ENCODE results near the gene BCL2L14. TPM values are rescaled to one million over a fixed set of nuclear protein-coding genes. Genes with fewer than 3 reads are reported as not detected.

The BCL2L14 gene
- polyA plus RNA-seq, 1 donor (not counting 4 experiments of a cell fraction or from before 2014, with no cell fraction given), result not detected

GRCh38 chr12:12115514-12115913 lies 44.8 kb downstream of the BCL2L14 start:
- no peak overlapping the region for H3K4me3 ChIP-seq (ENCODE audit: control insufficient read depth in 2 of 3, extremely low read depth in 1 of 3, insufficient read depth in 2 of 3, low read depth in 1 of 3, low read length in 3 of 3)
- no peak for FAIRE-seq

GRCh38 chr12:12116677-12117076 lies 45.9 kb downstream of the BCL2L14 start:
- H3K79me2 ChIP-seq (ENCODE audit: control insufficient read depth, insufficient read depth, low read length), result no peaks in the 10 kb centered on the region
- FAIRE-seq, result no peak
- H3K9me1 ChIP-seq (ENCODE audit: control insufficient read depth, extremely low read depth, insufficient read depth, low read length), result no peaks in the 10 kb centered on the region
- H3K27ac ChIP-seq (ENCODE audit: control insufficient read depth, insufficient read depth, low read length), result no peak overlapping the region
- H2AFZ ChIP-seq (ENCODE audit: control insufficient read depth, low read length), result no peak overlapping the region
- no peak for DNase-seq (ENCODE audit: low read depth, low spot score)
- TF ChIP-seq CTCF (optimal IDR thresholded peaks at IDR 0.05 in 1 of 3, IDR thresholded peaks at IDR 0.05 in 1 of 3, conservative IDR thresholded peaks at IDR 0.05 in 1 of 3; ENCODE audit: extremely low read depth in 1 of 3, insufficient read depth in 2 of 3, low read length in 3 of 3) (no peak), EZH2 (IDR thresholded peaks at IDR 0.05; ENCODE audit: low read length) (no peak)
- H3K9ac ChIP-seq (ENCODE audit: control insufficient read depth, extremely low read depth, insufficient read depth, low read length), result no peak overlapping the region
- dilution Hi-C loops (cut with MboI; ENCODE audit: extremely low pct_ligation_motif_present, low sequenced_read_pairs), result no loop called here
- no peaks in the 10 kb centered on the region for H4K20me1 ChIP-seq (ENCODE audit: control insufficient read depth, extremely low read depth, insufficient read depth, low read length)
- H3K4me1 ChIP-seq (ENCODE audit: control insufficient read depth, extremely low read depth, insufficient read depth, low read length), result no peaks in the 10 kb centered on the region
- no peaks in the 10 kb centered on the region for H3K27me3 ChIP-seq (ENCODE audit: control insufficient read depth, extremely low read depth, insufficient read depth, low read length)
- no peak overlapping the region for H3K4me3 ChIP-seq (ENCODE audit: control insufficient read depth in 2 of 3, extremely low read depth in 1 of 3, insufficient read depth in 2 of 3, low read depth in 1 of 3, low read length in 3 of 3)
- H3K9me3 ChIP-seq (ENCODE audit: control insufficient read depth, low read depth, low read length), result no peaks in the 10 kb centered on the region
- H3K36me3 ChIP-seq (ENCODE audit: control insufficient read depth in 2 of 2, extremely low read depth in 1 of 2, insufficient read depth in 2 of 2, low read length in 2 of 2), result peaks cover 4 to 5% of the 10 kb centered on the region in 2 experiments
- no peak overlapping the region for H3K4me2 ChIP-seq (ENCODE audit: control insufficient read depth, extremely low read depth, insufficient read depth, low read depth, low read length)

More at GRCh38 chr12:12115514-12115913, 44.8 kb downstream of the BCL2L14 start:
- no peaks in the 10 kb centered on the region for H3K9me1 ChIP-seq (ENCODE audit: control insufficient read depth, extremely low read depth, insufficient read depth, low read length)
- H2AFZ ChIP-seq (ENCODE audit: control insufficient read depth, low read length), result no peak overlapping the region
- peaks cover 3% of the 10 kb centered on the region in 2 experiments for H3K36me3 ChIP-seq (ENCODE audit: control insufficient read depth in 2 of 2, extremely low read depth in 1 of 2, insufficient read depth in 2 of 2, low read length in 2 of 2)
- no peak overlapping the region for H3K27ac ChIP-seq (ENCODE audit: control insufficient read depth, insufficient read depth, low read length)
- H3K27me3 ChIP-seq (ENCODE audit: control insufficient read depth, extremely low read depth, insufficient read depth, low read length), result no peaks in the 10 kb centered on the region
- H3K4me1 ChIP-seq (ENCODE audit: control insufficient read depth, extremely low read depth, insufficient read depth, low read length), result no peaks in the 10 kb centered on the region
- no peaks in the 10 kb centered on the region for H4K20me1 ChIP-seq (ENCODE audit: control insufficient read depth, extremely low read depth, insufficient read depth, low read length)
- TF ChIP-seq EZH2 (IDR thresholded peaks at IDR 0.05; ENCODE audit: low read length) (no peak), CTCF (optimal IDR thresholded peaks at IDR 0.05 in 1 of 3, IDR thresholded peaks at IDR 0.05 in 1 of 3, conservative IDR thresholded peaks at IDR 0.05 in 1 of 3; ENCODE audit: extremely low read depth in 1 of 3, insufficient read depth in 2 of 3, low read length in 3 of 3) (no peak)
- DNase-seq (ENCODE audit: low read depth, low spot score), result no peak
- H3K4me2 ChIP-seq (ENCODE audit: control insufficient read depth, extremely low read depth, insufficient read depth, low read depth, low read length), result no peak overlapping the region
- dilution Hi-C loops (cut with MboI; ENCODE audit: extremely low pct_ligation_motif_present, low sequenced_read_pairs), result no loop called here
- H3K79me2 ChIP-seq (ENCODE audit: control insufficient read depth, insufficient read depth, low read length), result no peaks in the 10 kb centered on the region
- no peaks in the 10 kb centered on the region for H3K9me3 ChIP-seq (ENCODE audit: control insufficient read depth, low read depth, low read length)
- H3K9ac ChIP-seq (ENCODE audit: control insufficient read depth, extremely low read depth, insufficient read depth, low read length), result no peak overlapping the region
